Neuronal stem cell (in vitro differentiated cells): ENCODE data around the gene SETMAR.

ENCODE experiments used
- DNase-seq: peaks from one replicate; pipeline ENCODE4 v3.0.0-alpha.2; 2013; ENCODE audit warnings: low spot score
- H2AFZ ChIP-seq: one replicate; pipeline ENCODE4 v1.6.1; 2013; ENCODE audit warnings: mild to moderate bottlenecking, low read length, inconsistent platforms
- H2AK5ac ChIP-seq: 2 replicates; pipeline ENCODE4 v1.6.1; 2013; ENCODE audit warnings: low read depth, mild to moderate bottlenecking, inconsistent platforms, low read length, moderate library complexity, mixed read lengths
- H2BK120ac ChIP-seq: 2 replicates; pipeline ENCODE4 v1.6.1; 2013; ENCODE audit warnings: low read depth, mild to moderate bottlenecking, inconsistent platforms, low read length, moderate library complexity, mixed read lengths
- H2BK12ac ChIP-seq: one replicate; pipeline ENCODE4 v1.6.1; 2013; ENCODE audit warnings: low read length, inconsistent platforms
- H2BK15ac ChIP-seq: 2 replicates; pipeline ENCODE4 v1.6.1; 2013; ENCODE audit warnings: mild to moderate bottlenecking, low read length, inconsistent platforms, mixed read lengths
- H2BK5ac ChIP-seq: one replicate; pipeline ENCODE4 v1.6.1; 2013; ENCODE audit warnings: inconsistent platforms, mild to moderate bottlenecking, low read length, moderate library complexity
- H3K14ac ChIP-seq: one replicate; pipeline ENCODE4 v1.6.1; 2013; ENCODE audit warnings: low read length, inconsistent platforms
- H3K18ac ChIP-seq: 2 replicates; pipeline ENCODE4 v1.6.1; 2013; ENCODE audit warnings: low read length, inconsistent platforms
- H3K23ac ChIP-seq: 2 replicates; pipeline ENCODE4 v1.6.1; 2013; ENCODE audit warnings: low read depth, mild to moderate bottlenecking, mixed read lengths, low read length, inconsistent platforms; ENCODE audit not compliant: poor library complexity
- H3K27ac ChIP-seq: replicated peaks from 3 replicates; pipeline ENCODE4 v1.5.1; 2013; ENCODE audit warnings: low read length, inconsistent platforms
- H3K27me3 ChIP-seq, 3 experiments: 2 replicates each; pipeline ENCODE4 v1.6.1; 2013; ENCODE audit warnings: low read length in 3 of 3, mild to moderate bottlenecking in 2 of 3, inconsistent platforms in 1 of 3, low read depth in 1 of 3, mixed read lengths in 1 of 3, moderate library complexity in 1 of 3; ENCODE audit not compliant: control insufficient read depth in 3 of 3, insufficient read depth in 3 of 3
- H3K36me3 ChIP-seq, 2 donors: replicated peaks in 1 of 2; 2 replicates each; pipeline ENCODE4 v1.6.1; 2013; ENCODE audit warnings: low read length in 2 of 2; ENCODE audit not compliant: control insufficient read depth in 2 of 2, insufficient read depth in 2 of 2
- H3K4ac ChIP-seq: 2 replicates; pipeline ENCODE4 v1.6.1; 2013; ENCODE audit warnings: inconsistent platforms, mild to moderate bottlenecking, low read length, moderate library complexity
- H3K4me1 ChIP-seq, 2 donors: 1 replicate in 1 of 2; 2 replicates in 1 of 2; pipeline ENCODE4 v1.6.1; 2013; ENCODE audit warnings: low read length in 2 of 2, low read depth in 1 of 2; ENCODE audit not compliant: control insufficient read depth in 2 of 2, insufficient read depth in 1 of 2
- H3K4me2 ChIP-seq: one replicate; pipeline ENCODE4 v1.6.1; 2013; ENCODE audit warnings: mild to moderate bottlenecking, low read length, inconsistent platforms; ENCODE audit not compliant: insufficient read depth, poor library complexity, severe bottlenecking
- H3K4me3 ChIP-seq, 2 donors: 2 replicates each; pipeline ENCODE4 v1.5.1; 2013; ENCODE audit warnings: low read length in 2 of 2, mild to moderate bottlenecking in 2 of 2, inconsistent platforms in 1 of 2, moderate library complexity in 1 of 2
- H3K79me1 ChIP-seq: one replicate; pipeline ENCODE4 v1.6.1; 2013; ENCODE audit warnings: low read depth, mild to moderate bottlenecking, inconsistent platforms, low read length, moderate library complexity
- H3K9ac ChIP-seq: one replicate; pipeline ENCODE4 v1.6.1; 2013; ENCODE audit warnings: mild to moderate bottlenecking, low read depth, low read length, inconsistent platforms; ENCODE audit not compliant: poor library complexity
- H3K9me3 ChIP-seq, 2 donors: replicated peaks in 1 of 2; 2 replicates each; pipeline versions ENCODE3 to v1.6.1; 2013; ENCODE audit warnings: low read length in 2 of 2, mild to moderate bottlenecking in 2 of 2, inconsistent platforms in 1 of 2, low read depth in 1 of 2, mixed read lengths in 1 of 2, moderate library complexity in 1 of 2; ENCODE audit not compliant: control insufficient read depth in 2 of 2, insufficient read depth in 1 of 2
- H4K8ac ChIP-seq: one replicate; pipeline ENCODE4 v1.6.1; 2013; ENCODE audit warnings: low read depth, mild to moderate bottlenecking, inconsistent platforms, low read length, moderate library complexity
- H4K91ac ChIP-seq: one replicate; pipeline ENCODE4 v1.6.1; 2013; ENCODE audit warnings: low read length, low read depth, mild to moderate bottlenecking, inconsistent platforms; ENCODE audit not compliant: poor library complexity
- WGBS, 2 donors: extraction: QIAGEN DNeasy Blood & Tissue Kit; methylation state at CpG; one replicate each; pipeline ENCODE4 v1.1.7; 2013; ENCODE audit warnings: missing lambda C conversion rate in 2 of 2, mixed read lengths in 1 of 2; ENCODE audit not compliant: insufficient read length in 2 of 2, insufficient replicate concordance in 1 of 2; ENCODE audit errors: extremely low coverage in 2 of 2; 5-methylcytosine and 5-hydroxymethylcytosine counted together

SETMAR gene

GRCh38 chr3:4360817-4361216, 57.6 kb downstream of the SETMAR start:
- no peak for DNase-seq
- Histone ChIP-seq H3K4me1 (no peaks in the 10 kb centered on the region), H3K9ac (no peak overlapping the region), H3K9me3 (no peaks in the 10 kb centered on the region), H3K4me3 (no peak overlapping the region), H3K14ac (no peak overlapping the region), H3K79me1 (no peaks in the 10 kb centered on the region), H3K18ac (no peak overlapping the region), H3K4ac (no peak overlapping the region), H2BK12ac (no peak overlapping the region), H4K8ac (no peak overlapping the region), H2AK5ac (no peak overlapping the region), H4K91ac (no peak overlapping the region), H3K23ac (no peak overlapping the region), H3K4me2 (no peak overlapping the region), H2BK120ac (no peak overlapping the region), H3K27ac (no peak overlapping the region), H2AFZ (no peak overlapping the region), H2BK5ac (no peak overlapping the region), H3K27me3 (no peaks in the 10 kb centered on the region), H2BK15ac (no peak overlapping the region), H3K36me3 (peaks cover 0 to 6% of the 10 kb centered on the region in 2 donors)
- no CpG with 5 or more reads among the region's 6 CpGs for WGBS, 2 donors

- DNase-seq: no peak
- Histone ChIP-seq H3K9me3 (no peaks in the 10 kb centered on the region), H3K9ac (no peak overlapping the region), H3K4ac (no peak overlapping the region), H3K4me3 (no peak overlapping the region), H3K18ac (no peak overlapping the region), H3K4me2 (no peak overlapping the region), H2BK5ac (no peak overlapping the region), H2AK5ac (no peak overlapping the region), H2BK12ac (no peak overlapping the region), H4K91ac (no peak overlapping the region), H3K4me1 (no peaks in the 10 kb centered on the region), H3K79me1 (no peaks in the 10 kb centered on the region), H3K36me3 (peaks cover 0 to 6% of the 10 kb centered on the region in 2 donors), H2BK15ac (no peak overlapping the region), H3K27me3 (no peaks in the 10 kb centered on the region), H4K8ac (no peak overlapping the region), H3K27ac (no peak overlapping the region), H3K23ac (no peak overlapping the region), H3K14ac (no peak overlapping the region), H2BK120ac (no peak overlapping the region), H2AFZ (no peak overlapping the region)
- no CpG with 5 or more reads among the region's 2 CpGs for WGBS, 2 donors
Observed at GRCh38 chr3:4362523-4362922, 59.4 kb downstream of the SETMAR start.
